ENCODE measurements around the gene NGEF.

- TF ChIP-seq CTCF (IDR thresholded peaks at IDR 0.05) (no peak), ZFX (IDR thresholded peaks at IDR 0.05; ENCODE audit: borderline replicate concordance) (no peak)
Measured at GRCh38 chr2:232859385-232859916, 153.6 kb downstream of the NGEF start.

Measured in 22Rv1 (cell line).